Measurements from ENCODE around the gene FAM217A. TPM values are rescaled to one million over a fixed set of nuclear protein-coding genes. Genes with fewer than 3 reads are reported as not detected.

The FAM217A gene
- total and polyA plus RNA-seq, 2 of the 13 experiments (the other 11 are each of a cell fraction or from before 2014, with no cell fraction given): not detected

DNA sequence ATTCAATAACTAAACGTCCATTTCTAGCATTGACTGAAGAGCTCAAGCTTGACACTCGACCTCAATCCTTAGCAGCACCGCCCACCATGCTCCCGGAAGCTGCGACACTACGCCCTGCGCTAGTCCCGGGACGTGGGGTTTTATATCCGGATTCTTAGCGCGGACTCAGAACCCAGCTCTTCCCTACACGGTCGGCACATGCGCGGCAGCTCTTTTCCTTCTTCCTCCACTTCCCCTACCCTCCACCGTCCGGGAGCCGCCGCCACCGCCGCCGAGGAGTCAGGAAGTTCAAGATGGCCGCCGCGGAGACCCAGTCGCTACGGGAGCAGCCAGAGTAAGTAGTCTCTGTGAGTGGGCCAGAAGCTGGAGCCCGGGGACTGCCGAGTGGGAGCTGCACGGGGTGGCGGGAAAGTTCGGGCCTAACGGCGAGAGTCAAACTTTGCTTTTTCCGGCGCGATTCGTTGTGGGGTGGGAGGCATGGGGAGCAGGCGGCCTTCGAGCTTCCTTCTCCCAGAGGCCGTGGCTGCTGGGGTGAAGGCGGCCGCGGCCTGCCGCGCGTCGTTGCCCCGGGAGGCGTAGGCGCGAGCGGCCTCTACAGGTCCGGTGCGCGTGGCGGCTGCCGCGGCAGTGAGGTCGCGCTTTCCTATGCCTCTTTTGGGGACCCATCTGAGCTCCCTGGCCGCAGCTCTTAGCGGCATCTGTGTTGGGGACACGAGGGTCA lies 57.6 kb downstream of the FAM217A start (continued):
- TF ChIP-seq GABPA (IDR thresholded peaks at IDR 0.05; ENCODE audit: low read depth, low read length): peak; percentile 87
- TF ChIP-seq GABPA (CRISPR knock-in tag; IDR thresholded peaks at IDR 0.05; ENCODE audit: low read depth): peak; percentile 97
- no peak for TF ChIP-seq ZNF121 (CRISPR knock-in tag; IDR thresholded peaks at IDR 0.05)
- TF ChIP-seq RAD51 (IDR thresholded peaks at IDR 0.05; ENCODE audit: borderline replicate concordance): no peak
- TF ChIP-seq, protein P1, sequence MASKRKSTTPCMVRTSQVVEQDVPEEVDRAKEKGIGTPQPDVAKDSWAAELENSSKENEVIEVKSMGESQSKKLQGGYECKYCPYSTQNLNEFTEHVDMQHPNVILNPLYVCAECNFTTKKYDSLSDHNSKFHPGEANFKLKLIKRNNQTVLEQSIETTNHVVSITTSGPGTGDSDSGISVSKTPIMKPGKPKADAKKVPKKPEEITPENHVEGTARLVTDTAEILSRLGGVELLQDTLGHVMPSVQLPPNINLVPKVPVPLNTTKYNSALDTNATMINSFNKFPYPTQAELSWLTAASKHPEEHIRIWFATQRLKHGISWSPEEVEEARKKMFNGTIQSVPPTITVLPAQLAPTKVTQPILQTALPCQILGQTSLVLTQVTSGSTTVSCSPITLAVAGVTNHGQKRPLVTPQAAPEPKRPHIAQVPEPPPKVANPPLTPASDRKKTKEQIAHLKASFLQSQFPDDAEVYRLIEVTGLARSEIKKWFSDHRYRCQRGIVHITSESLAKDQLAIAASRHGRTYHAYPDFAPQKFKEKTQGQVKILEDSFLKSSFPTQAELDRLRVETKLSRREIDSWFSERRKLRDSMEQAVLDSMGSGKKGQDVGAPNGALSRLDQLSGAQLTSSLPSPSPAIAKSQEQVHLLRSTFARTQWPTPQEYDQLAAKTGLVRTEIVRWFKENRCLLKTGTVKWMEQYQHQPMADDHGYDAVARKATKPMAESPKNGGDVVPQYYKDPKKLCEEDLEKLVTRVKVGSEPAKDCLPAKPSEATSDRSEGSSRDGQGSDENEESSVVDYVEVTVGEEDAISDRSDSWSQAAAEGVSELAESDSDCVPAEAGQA (IDR thresholded peaks at IDR 0.05; ENCODE audit: low read depth): peak; percentile 86
- TF ChIP-seq, protein P1 (CRISPR knock-in tag; IDR thresholded peaks at IDR 0.05; ENCODE audit: borderline replicate concordance): peak; percentile 96; the same call in 1 of the 2 replicates
- TF ChIP-seq, protein P2, sequence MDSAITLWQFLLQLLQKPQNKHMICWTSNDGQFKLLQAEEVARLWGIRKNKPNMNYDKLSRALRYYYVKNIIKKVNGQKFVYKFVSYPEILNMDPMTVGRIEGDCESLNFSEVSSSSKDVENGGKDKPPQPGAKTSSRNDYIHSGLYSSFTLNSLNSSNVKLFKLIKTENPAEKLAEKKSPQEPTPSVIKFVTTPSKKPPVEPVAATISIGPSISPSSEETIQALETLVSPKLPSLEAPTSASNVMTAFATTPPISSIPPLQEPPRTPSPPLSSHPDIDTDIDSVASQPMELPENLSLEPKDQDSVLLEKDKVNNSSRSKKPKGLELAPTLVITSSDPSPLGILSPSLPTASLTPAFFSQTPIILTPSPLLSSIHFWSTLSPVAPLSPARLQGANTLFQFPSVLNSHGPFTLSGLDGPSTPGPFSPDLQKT (CRISPR knock-in tag; IDR thresholded peaks at IDR 0.05; ENCODE audit: borderline replicate concordance): 0 out of 2 replicates have a peak, but pooled peaks have one; percentile 66
- peak; percentile 77; the same call in 1 of the 2 replicates for TF ChIP-seq MYC (CRISPR knock-in tag; IDR thresholded peaks at IDR 0.05; ENCODE audit: borderline replicate concordance)
- TF ChIP-seq PHF8 (CRISPR knock-in tag; IDR thresholded peaks at IDR 0.05): peak; percentile 96
- peak; percentile 92 for TF ChIP-seq REPIN1 (CRISPR knock-in tag; IDR thresholded peaks at IDR 0.05; ENCODE audit: borderline replicate concordance, low read depth)
- TF ChIP-seq ZNF7 (CRISPR knock-in tag; IDR thresholded peaks at IDR 0.05): no peak
- TF ChIP-seq HNRNPK (IDR thresholded peaks at IDR 0.05; ENCODE audit: low read depth, low read length, poor library complexity, severe bottlenecking): peak; percentile 73
- TF ChIP-seq ZNF543 (CRISPR knock-in tag; IDR thresholded peaks at IDR 0.05): peak; percentile 73
- TF ChIP-seq, protein P3, sequence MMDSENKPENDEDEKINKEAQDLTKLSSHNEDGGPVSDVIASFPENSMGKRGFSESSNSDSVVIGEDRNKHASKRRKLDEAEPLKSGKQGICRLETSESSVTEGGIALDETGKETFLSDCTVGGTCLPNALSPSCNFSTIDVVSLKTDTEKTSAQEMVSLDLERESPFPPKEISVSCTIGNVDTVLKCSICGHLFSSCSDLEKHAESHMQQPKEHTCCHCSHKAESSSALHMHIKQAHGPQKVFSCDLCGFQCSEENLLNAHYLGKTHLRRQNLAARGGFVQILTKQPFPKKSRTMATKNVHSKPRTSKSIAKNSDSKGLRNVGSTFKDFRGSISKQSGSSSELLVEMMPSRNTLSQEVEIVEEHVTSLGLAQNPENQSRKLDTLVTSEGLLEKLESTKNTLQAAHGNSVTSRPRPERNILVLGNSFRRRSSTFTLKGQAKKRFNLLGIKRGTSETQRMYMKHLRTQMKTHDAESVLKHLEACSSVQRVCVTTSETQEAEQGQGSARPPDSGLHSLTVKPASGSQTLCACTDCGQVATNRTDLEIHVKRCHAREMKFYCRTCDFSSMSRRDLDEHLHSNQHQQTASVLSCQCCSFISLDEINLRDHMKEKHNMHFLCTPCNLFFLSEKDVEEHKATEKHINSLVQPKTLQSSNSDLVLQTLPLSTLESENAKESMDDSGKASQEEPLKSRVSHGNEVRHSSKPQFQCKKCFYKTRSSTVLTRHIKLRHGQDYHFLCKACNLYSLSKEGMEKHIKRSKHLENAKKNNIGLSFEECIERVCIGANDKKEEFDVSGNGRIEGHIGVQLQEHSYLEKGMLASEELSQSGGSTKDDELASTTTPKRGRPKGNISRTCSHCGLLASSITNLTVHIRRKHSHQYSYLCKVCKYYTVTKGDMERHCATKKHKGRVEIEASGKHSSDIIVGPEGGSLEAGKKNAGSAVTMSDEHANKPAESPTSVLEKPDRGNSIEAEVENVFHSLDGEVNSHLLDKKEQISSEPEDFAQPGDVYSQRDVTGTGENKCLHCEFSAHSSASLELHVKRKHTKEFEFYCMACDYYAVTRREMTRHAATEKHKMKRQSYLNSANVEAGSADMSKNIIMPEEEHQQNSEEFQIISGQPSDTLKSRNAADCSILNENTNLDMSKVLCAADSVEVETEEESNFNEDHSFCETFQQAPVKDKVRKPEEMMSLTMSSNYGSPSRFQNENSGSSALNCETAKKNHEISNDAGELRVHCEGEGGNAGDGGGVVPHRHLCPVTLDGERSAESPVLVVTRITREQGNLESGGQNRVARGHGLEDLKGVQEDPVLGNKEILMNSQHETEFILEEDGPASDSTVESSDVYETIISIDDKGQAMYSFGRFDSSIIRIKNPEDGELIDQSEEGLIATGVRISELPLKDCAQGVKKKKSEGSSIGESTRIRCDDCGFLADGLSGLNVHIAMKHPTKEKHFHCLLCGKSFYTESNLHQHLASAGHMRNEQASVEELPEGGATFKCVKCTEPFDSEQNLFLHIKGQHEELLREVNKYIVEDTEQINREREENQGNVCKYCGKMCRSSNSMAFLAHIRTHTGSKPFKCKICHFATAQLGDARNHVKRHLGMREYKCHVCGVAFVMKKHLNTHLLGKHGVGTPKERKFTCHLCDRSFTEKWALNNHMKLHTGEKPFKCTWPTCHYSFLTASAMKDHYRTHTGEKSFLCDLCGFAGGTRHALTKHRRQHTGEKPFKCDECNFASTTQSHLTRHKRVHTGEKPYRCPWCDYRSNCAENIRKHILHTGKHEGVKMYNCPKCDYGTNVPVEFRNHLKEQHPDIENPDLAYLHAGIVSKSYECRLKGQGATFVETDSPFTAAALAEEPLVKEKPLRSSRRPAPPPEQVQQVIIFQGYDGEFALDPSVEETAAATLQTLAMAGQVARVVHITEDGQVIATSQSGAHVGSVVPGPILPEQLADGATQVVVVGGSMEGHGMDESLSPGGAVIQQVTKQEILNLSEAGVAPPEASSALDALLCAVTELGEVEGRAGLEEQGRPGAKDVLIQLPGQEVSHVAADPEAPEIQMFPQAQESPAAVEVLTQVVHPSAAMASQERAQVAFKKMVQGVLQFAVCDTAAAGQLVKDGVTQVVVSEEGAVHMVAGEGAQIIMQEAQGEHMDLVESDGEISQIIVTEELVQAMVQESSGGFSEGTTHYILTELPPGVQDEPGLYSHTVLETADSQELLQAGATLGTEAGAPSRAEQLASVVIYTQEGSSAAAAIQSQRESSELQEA (CRISPR knock-in tag; IDR thresholded peaks at IDR 0.05; ENCODE audit: not compliant biosample characterization): peak; percentile 92

Measured in HepG2 (cell line).